ENCODE results near the gene TMEM42. TPM values are rescaled to one million over a fixed set of nuclear protein-coding genes. Genes with fewer than 3 reads are reported as not detected.

The TMEM42 gene
- total and polyA plus RNA-seq, 2 of the 13 experiments (the other 11 are each of a cell fraction or from before 2014, with no cell fraction given), result 5.5 to 24.5 TPM

GRCh38 chr3:44893097-44893496 lies 31.4 kb downstream of the TMEM42 start (continued):
- peak; percentile 69; the same call in 1 of the 2 replicates for TF ChIP-seq ETV5 (CRISPR knock-in tag; IDR thresholded peaks at IDR 0.05; ENCODE audit: borderline replicate concordance)
- TF ChIP-seq ZFAT (CRISPR knock-in tag; conservative IDR thresholded peaks at IDR 0.05), result no peak
- 0 out of 2 replicates have a peak, but pooled peaks have one; percentile 14 for TF ChIP-seq PAXIP1 (CRISPR knock-in tag; conservative IDR thresholded peaks at IDR 0.05)
- no peak for TF ChIP-seq GPN1 (CRISPR knock-in tag; IDR thresholded peaks at IDR 0.05; ENCODE audit: borderline replicate concordance)
- TF ChIP-seq ZBTB25 (CRISPR knock-in tag; IDR thresholded peaks at IDR 0.05), result no peak
- no peak for TF ChIP-seq JARID2 (CRISPR knock-in tag; IDR thresholded peaks at IDR 0.05; ENCODE audit: insufficient replicate concordance)
- TF ChIP-seq ZMYM4 (CRISPR knock-in tag; IDR thresholded peaks at IDR 0.05), result no peak
- peak; percentile 82; the same call in 1 of the 2 replicates for TF ChIP-seq ZNF263 (CRISPR knock-in tag; IDR thresholded peaks at IDR 0.05)
- no peak for TF ChIP-seq ZNF761 (CRISPR knock-in tag; conservative IDR thresholded peaks at IDR 0.05)
- no peak for TF ChIP-seq ZNF768 (CRISPR knock-in tag; IDR thresholded peaks at IDR 0.05)
- no peak for TF ChIP-seq ZNF607 (CRISPR knock-in tag; IDR thresholded peaks at IDR 0.05; ENCODE audit: borderline replicate concordance)
- no peak for TF ChIP-seq SRSF4 (IDR thresholded peaks at IDR 0.05; ENCODE audit: low read depth, low read length, poor library complexity, severe bottlenecking)
- TF ChIP-seq BORCS8-MEF2B (CRISPR knock-in tag; IDR thresholded peaks at IDR 0.05), result no peak
- TF ChIP-seq ZBTB7A (CRISPR knock-in tag; IDR thresholded peaks at IDR 0.05), result no peak
- TF ChIP-seq TEAD3 (CRISPR knock-in tag; optimal IDR thresholded peaks at IDR 0.05; ENCODE audit: borderline replicate concordance), result peak; percentile 70
- TF ChIP-seq EEA1 (CRISPR knock-in tag; IDR thresholded peaks at IDR 0.05; ENCODE audit: borderline replicate concordance), result no peak
- no peak for TF ChIP-seq MNT (IDR thresholded peaks at IDR 0.05)
- no peak for TF ChIP-seq UBTF (CRISPR knock-in tag; IDR thresholded peaks at IDR 0.05)
- no peak for TF ChIP-seq SP140L (CRISPR knock-in tag; IDR thresholded peaks at IDR 0.05; ENCODE audit: borderline replicate concordance)
